Measurements from ENCODE around the gene SOX12. TPM values are rescaled to one million over a fixed set of nuclear protein-coding genes. Genes with fewer than 3 reads are reported as not detected.

SOX12 gene
- total RNA-seq, 1 experiment from 2014 or later: 40.4 TPM

DNA sequence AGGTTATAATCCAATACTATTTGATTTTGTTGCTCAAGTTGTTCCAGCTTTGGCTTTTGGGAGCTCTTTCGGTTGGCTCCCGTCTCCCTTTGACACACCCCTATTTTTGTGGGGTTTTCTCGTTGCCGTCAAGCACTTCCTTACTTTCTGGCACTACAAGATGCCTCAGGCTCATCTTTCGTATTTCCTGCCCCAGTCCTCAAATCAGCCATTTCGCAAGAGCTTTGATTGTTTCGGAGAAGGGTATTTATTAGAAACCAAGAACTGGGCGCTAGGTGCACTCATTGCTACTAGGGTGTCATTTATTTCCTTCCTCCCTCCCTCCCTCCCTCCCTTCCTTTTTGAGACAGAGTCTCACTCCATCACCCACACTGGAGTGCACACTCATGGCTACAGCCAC, 13.3 kb upstream of the SOX12 start (continued):
- TF ChIP-seq, protein P1, sequence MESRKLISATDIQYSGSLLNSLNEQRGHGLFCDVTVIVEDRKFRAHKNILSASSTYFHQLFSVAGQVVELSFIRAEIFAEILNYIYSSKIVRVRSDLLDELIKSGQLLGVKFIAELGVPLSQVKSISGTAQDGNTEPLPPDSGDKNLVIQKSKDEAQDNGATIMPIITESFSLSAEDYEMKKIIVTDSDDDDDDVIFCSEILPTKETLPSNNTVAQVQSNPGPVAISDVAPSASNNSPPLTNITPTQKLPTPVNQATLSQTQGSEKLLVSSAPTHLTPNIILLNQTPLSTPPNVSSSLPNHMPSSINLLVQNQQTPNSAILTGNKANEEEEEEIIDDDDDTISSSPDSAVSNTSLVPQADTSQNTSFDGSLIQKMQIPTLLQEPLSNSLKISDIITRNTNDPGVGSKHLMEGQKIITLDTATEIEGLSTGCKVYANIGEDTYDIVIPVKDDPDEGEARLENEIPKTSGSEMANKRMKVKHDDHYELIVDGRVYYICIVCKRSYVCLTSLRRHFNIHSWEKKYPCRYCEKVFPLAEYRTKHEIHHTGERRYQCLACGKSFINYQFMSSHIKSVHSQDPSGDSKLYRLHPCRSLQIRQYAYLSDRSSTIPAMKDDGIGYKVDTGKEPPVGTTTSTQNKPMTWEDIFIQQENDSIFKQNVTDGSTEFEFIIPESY (IDR thresholded peaks at IDR 0.05; ENCODE audit: extremely low read depth, insufficient replicate concordance, low read length): no peak
- TF ChIP-seq FOSL1 (IDR thresholded peaks at IDR 0.05; ENCODE audit: low read depth): no peak
- no peak for TF ChIP-seq CEBPB (IDR thresholded peaks at IDR 0.05; ENCODE audit: low read depth)
- TF ChIP-seq TCF7L2 (IDR thresholded peaks at IDR 0.05; ENCODE audit: borderline replicate concordance, extremely low read depth, insufficient read depth, insufficient read length): no peak
- no peak for TF ChIP-seq CBX3 (IDR thresholded peaks at IDR 0.05; ENCODE audit: low read depth)
- no peak for TF ChIP-seq ELF1 (IDR thresholded peaks at IDR 0.05; ENCODE audit: borderline replicate concordance, low read depth)

DNA sequence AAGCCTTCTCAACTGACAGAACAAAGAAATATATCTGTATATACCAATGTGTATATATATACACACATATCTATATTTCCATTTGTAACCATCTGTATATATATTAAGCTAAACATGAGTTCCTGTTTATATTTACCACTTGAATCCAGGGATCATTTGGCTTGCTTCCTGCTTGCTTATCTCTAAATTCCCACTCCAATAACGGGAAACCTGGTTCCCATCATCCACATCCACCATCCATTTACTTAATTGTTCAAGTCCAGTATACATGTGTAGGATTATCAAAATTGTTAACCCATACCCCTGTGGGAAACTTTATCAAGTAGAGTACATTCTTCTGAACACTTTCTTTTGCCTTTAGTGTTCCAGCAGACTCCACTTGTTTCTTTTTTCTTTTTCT, 12.5 kb upstream of the SOX12 start:
- no peak for ATAC-seq
- Histone ChIP-seq H4K20me1 (ENCODE audit: insufficient read depth) (no peaks in the 10 kb centered on the region), H3K27ac (ENCODE audit: low read depth, low read length) (no peak overlapping the region), H3K36me3 (ENCODE audit: control insufficient read depth in 1 of 2, insufficient read depth in 2 of 2, low read length in 2 of 2) (no peaks in the 10 kb centered on the region), H3K9me3 (ENCODE audit: control insufficient read depth in 1 of 2, insufficient read depth in 1 of 2, low read depth in 1 of 2, low read length in 2 of 2) (no peaks in the 10 kb centered on the region), H2AFZ (ENCODE audit: low read depth, low read length, poor library complexity, severe bottlenecking) (no peak overlapping the region), H3K9ac (ENCODE audit: low read length) (no peak overlapping the region), H3K27me3 (ENCODE audit: insufficient read depth, low read length) (no peaks in the 10 kb centered on the region), H3K79me2 (ENCODE audit: insufficient read depth, low read length) (no peaks in the 10 kb centered on the region), H3K4me2 (ENCODE audit: low read length) (no peak overlapping the region), H3K4me3 (replicated peaks in 1 of 2; ENCODE audit: low read depth in 1 of 2, low read length in 2 of 2) (no peak overlapping the region), H3K4me1 (ENCODE audit: control insufficient read depth in 1 of 2, insufficient read depth in 2 of 2, low read length in 2 of 2) (peaks cover 0 to 12% of the 10 kb centered on the region in 2 experiments; a peak in 2 of 4 replicates), H3K9me2 (ENCODE audit: insufficient read depth) (no peaks in the 10 kb centered on the region)
- CTCF ChIA-PET: no interaction called here
- DNase-seq (ENCODE audit: low read depth, low spot score): no peak
- POLR2A ChIA-PET: no interaction called here
- BruUV-seq (replicated peaks): no TSS peak
- TF ChIP-seq EGR1 (IDR thresholded peaks at IDR 0.05; ENCODE audit: low read depth): no peak
- no peak for TF ChIP-seq ELF1 (IDR thresholded peaks at IDR 0.05; ENCODE audit: borderline replicate concordance, low read depth)
- TF ChIP-seq TCF7L2 (IDR thresholded peaks at IDR 0.05; ENCODE audit: borderline replicate concordance, extremely low read depth, insufficient read depth, insufficient read length): no peak
- TF ChIP-seq, protein P2, sequence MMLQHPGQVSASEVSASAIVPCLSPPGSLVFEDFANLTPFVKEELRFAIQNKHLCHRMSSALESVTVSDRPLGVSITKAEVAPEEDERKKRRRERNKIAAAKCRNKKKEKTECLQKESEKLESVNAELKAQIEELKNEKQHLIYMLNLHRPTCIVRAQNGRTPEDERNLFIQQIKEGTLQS (IDR thresholded peaks at IDR 0.05): no peak
- TF ChIP-seq, protein P1 (IDR thresholded peaks at IDR 0.05; ENCODE audit: extremely low read depth, insufficient replicate concordance, low read length): no peak
- intact Hi-C loops (cut with micrococcal nuclease): no loop called here
- RAD21 ChIA-PET (ENCODE audit: low non-redundant PET in 1 of 2, low total read pairs in 2 of 2, uncharacterized antibody in 2 of 2, unreplicated experiment in 2 of 2): no interaction called here

All from HCT116 (cell line).